22Rv1 (cell line): ENCODE data around the gene CTNND2.

Experiments
- CTCF ChIP-seq: fragments of 450-650 bp; IDR thresholded peaks from 2 replicates; pipeline ENCODE4 v1.5.1; 2017; ENCODE audit warnings: mild to moderate bottlenecking
- ZFX ChIP-seq: fragments of 450-650 bp; IDR thresholded peaks from 2 replicates; pipeline ENCODE4 v1.6.1; 2017; ENCODE audit warnings: antibody characterized with exemption, borderline replicate concordance

- TF ChIP-seq CTCF, result no peak
- no peak for TF ChIP-seq ZFX
Observed at GRCh38 chr5:11791792-11792191, 112.5 kb downstream of the CTNND2 start.
